SU-DHL-6 (cell line): ENCODE results near the gene GGN.

Source experiments
- CTCF ChIP-seq: fragments of 200-600 bp; sonication (generic); IDR thresholded peaks from one replicate; pipeline ENCODE4 v1.5.1; 2017; ENCODE audit warnings: antibody characterized with exemption, mild to moderate bottlenecking, low read length, moderate library complexity; ENCODE audit not compliant: insufficient read depth, poor library complexity, severe bottlenecking
- EZH2phosphoT487 ChIP-seq: fragments of 200-600 bp; sonication (generic), shearing (Covaris generic); conservative IDR thresholded peaks from 2 replicates; pipeline ENCODE4 v1.6.1; 2018; ENCODE audit warnings: mild to moderate bottlenecking, antibody characterized with exemption, low read length, moderate library complexity, mixed read lengths

DNA sequence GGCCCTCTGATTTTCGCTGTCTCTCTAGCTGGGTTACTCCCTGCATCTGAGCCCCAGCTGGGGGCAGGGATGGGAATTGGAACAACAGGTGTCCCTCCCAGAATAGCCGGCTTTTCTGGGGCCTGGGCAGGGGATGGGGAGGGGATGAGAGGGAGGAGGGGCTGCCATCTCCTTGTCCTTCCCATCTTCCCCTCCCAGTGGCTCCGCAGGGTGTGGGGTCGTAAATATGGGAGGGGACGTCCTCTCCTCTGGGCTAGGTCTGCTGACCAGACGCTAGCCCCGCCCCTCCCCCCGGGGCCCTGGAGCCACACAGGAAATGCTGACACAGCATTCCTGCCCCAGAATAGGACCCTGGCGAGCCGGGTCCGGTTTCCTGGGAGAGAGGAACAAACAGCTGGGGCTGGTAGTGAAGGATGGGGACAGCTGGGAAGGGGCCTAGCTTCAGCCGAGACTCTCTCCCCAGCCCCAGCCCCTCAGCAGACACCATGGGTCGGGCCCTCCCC, 46.8 kb upstream of the GGN start:
- TF ChIP-seq CTCF, result no peak
- TF ChIP-seq EZH2phosphoT487, result no peak
